HepG2 (cell line): ENCODE measurements around the gene CADM4. TPM values are rescaled to one million over a fixed set of nuclear protein-coding genes. Genes with fewer than 3 reads are reported as not detected.

ENCODE experiments used
- ATAC-seq: fragments of 200-7000 bp; cut with Tn5 transposase; 3 replicates; pipeline ENCODE4 v1.9.1; 2020; ENCODE audit warnings: mild to moderate bottlenecking, moderate library complexity
- BruUV-seq: library from RNA; stranded (reverse); fragments of 400-500 nt; replicated peaks from 2 replicates; lab custom pipeline; 2021; lab: Mats Ljungman, UMichigan
- CTCF ChIA-PET: fragments of 300-600 bp; formaldehyde crosslinking; extraction: SDS; loops from one replicate; lab custom pipeline; 2021; ENCODE audit warnings: low total read pairs, inconsistent platforms, low intra/inter-chr PET ratio; lab: Yijun Ruan, JAX
- POLR2A ChIA-PET: fragments of 350-600 bp; sonication (Branson Sonifier 250); formaldehyde crosslinking; loops from one replicate; lab custom pipeline; 2020; ENCODE audit warnings: antibody characterized with exemption, inconsistent platforms; lab: Yijun Ruan, JAX
- DNase-seq: peaks from one replicate; pipeline ENCODE4 v3.0.0-alpha.2; 2015; ENCODE audit warnings: low spot score
- FAIRE-seq: peaks from 3 replicates; lab custom pipeline; 2011; peaks lifted over from hg19 to GRCh38; lab: Jason Lieb, UNC
- H2AFZ ChIP-seq: one replicate; pipeline ENCODE4 v1.6.1; 2011; ENCODE audit warnings: low read length, inconsistent platforms
- H3K27ac ChIP-seq: fragments of 300-600 bp; 3 replicates; pipeline ENCODE4 v1.8.0; 2011; ENCODE audit warnings: mixed run types, mild to moderate bottlenecking, mixed read lengths, low read length, inconsistent platforms; ENCODE audit not compliant: insufficient read depth; ENCODE audit errors: extremely low read length
- H3K27me3 ChIP-seq, 2 experiments: fragments of 200-600 bp in 1 of 2; 2 replicates in 1 of 2; 3 replicates in 1 of 2; pipeline versions ENCODE4 v1.6.0 to v1.8.0; 2011; ENCODE audit warnings: low read length in 2 of 2, mild to moderate bottlenecking in 2 of 2, moderate library complexity in 2 of 2, inconsistent platforms in 1 of 2; ENCODE audit not compliant: insufficient read depth in 2 of 2, control insufficient read depth in 1 of 2
- H3K36me3 ChIP-seq, 2 experiments: fragments of 200-600 bp in 1 of 2; replicated peaks in 1 of 2; 2 replicates in 1 of 2; 3 replicates in 1 of 2; pipeline versions ENCODE4 v1.5.1 to v1.8.0; 2011; ENCODE audit warnings: low read length in 2 of 2, inconsistent platforms in 1 of 2; ENCODE audit not compliant: insufficient read depth in 2 of 2, control insufficient read depth in 1 of 2
- H3K4me1 ChIP-seq: 2 replicates; pipeline ENCODE4 v1.5.1; 2012; ENCODE audit warnings: low read length, inconsistent platforms; ENCODE audit not compliant: insufficient read depth
- H3K4me2 ChIP-seq: 2 replicates; pipeline ENCODE4 v1.6.0; 2011; ENCODE audit warnings: low read depth, low read length, inconsistent platforms
- H3K4me3 ChIP-seq, 3 experiments: fragments of 200-600 bp in 1 of 3; sonication (generic), shearing (Covaris generic) in 1 of 3; replicated peaks in 1 of 3; 2 replicates each; pipeline ENCODE4 v1.5.1; 2011 to 2016; ENCODE audit warnings: low read length in 3 of 3, inconsistent platforms in 2 of 3, low read depth in 2 of 3, mild to moderate bottlenecking in 2 of 3, control low read depth in 1 of 3, mixed read lengths in 1 of 3; ENCODE audit not compliant: insufficient read depth in 1 of 3
- H3K79me2 ChIP-seq: one replicate; pipeline ENCODE4 v1.6.1; 2011; ENCODE audit warnings: low read length, inconsistent platforms; ENCODE audit not compliant: insufficient read depth
- H3K9ac ChIP-seq: 2 replicates; pipeline ENCODE4 v1.6.0; 2011; ENCODE audit warnings: mild to moderate bottlenecking, low read depth, low read length, inconsistent platforms; ENCODE audit not compliant: insufficient read depth
- H3K9me3 ChIP-seq: 2 replicates; pipeline ENCODE4 v1.5.1; 2012; ENCODE audit warnings: mild to moderate bottlenecking, low read length
- H4K20me1 ChIP-seq: 2 replicates; pipeline ENCODE4 v1.6.0; 2011; ENCODE audit warnings: inconsistent platforms, mild to moderate bottlenecking, low read length, moderate library complexity; ENCODE audit not compliant: insufficient read depth
- AGO2 ChIP-seq: fragments of 200-400 bp; formaldehyde crosslinking; optimal IDR thresholded peaks from 2 replicates; pipeline ENCODE3; 2017; ENCODE audit warnings: mild to moderate bottlenecking, low read depth, low read length, moderate library complexity
- KLF15 ChIP-seq: sonication (generic); formaldehyde crosslinking; IDR thresholded peaks from 2 replicates; pipeline ENCODE4 v1.8.1; 2023; ENCODE audit warnings: borderline replicate concordance, mild to moderate bottlenecking, inconsistent platforms, missing genetic modification reagents, mixed read lengths
- SMAD9 ChIP-seq: sonication (generic); formaldehyde crosslinking; IDR thresholded peaks from 2 replicates; pipeline ENCODE4 v1.5.1; 2020; ENCODE audit warnings: mild to moderate bottlenecking, missing genetic modification reagents
- ZNF629 ChIP-seq: sonication (generic); formaldehyde crosslinking; conservative IDR thresholded peaks from 2 replicates; pipeline ENCODE4 v1.5.0; 2020; ENCODE audit warnings: missing genetic modification reagents
- WGBS: methylation state at CpG from one replicate; pipeline ENCODE4 v1.1.6; 2017; ENCODE audit warnings: low lambda C conversion rate; 5-methylcytosine and 5-hydroxymethylcytosine counted together
- in situ Hi-C: cut with HindIII; loops from 2 replicates; pipeline ENCODE4 v1.10.0; 2017; ENCODE audit warnings: low pct_unique_long_range_greater_than_20kb; ENCODE audit not compliant: extremely low pct_ligation_motif_present
- intact Hi-C: fragments of 100-400 bp; cut with micrococcal nuclease; formaldehyde crosslinking; loops from one replicate; pipeline ENCODE4 v1.10.0; 2022; ENCODE audit not compliant: unreplicated experiment
- polyA plus RNA-seq, 8 experiments: library from polyadenylated mRNA; depleted of rRNA in 3 of 8; stranded (reverse) in 7 of 8; unstranded in 1 of 8; fragments of >200 nt; fragmentation: Illumina TruSeq in 4 of 8; extraction: Trizol in 4 of 8; gene quantifications; 2 replicates each; pipeline versions ENCODE4 v1.2.1 to v1.2.3, GENCODE V29; 2011 to 2016; ENCODE audit warnings: low read depth in 4 of 8, missing spikeins in 1 of 8, mixed read lengths in 1 of 8; ENCODE audit not compliant: insufficient read depth in 1 of 8
- total RNA-seq, 5 experiments: library from RNA; depleted of rRNA; stranded (reverse); fragments of >200 nt; fragmentation: Illumina TruSeq; extraction: Trizol; gene quantifications; 2 replicates each; pipeline ENCODE4 v1.2.3, GENCODE V29; 2016; ENCODE audit warnings: low read depth in 1 of 5
- TF ChIP-seq, protein P1 (sequence below): sonication (generic); formaldehyde crosslinking; IDR thresholded peaks from 2 replicates; pipeline ENCODE4 v1.8.1; 2023; ENCODE audit warnings: mild to moderate bottlenecking, missing genetic modification reagents

Gene CADM4
- total and polyA plus RNA-seq, 2 of the 13 experiments (the other 11 are each of a cell fraction or from before 2014, with no cell fraction given), result 8.5 to 16.0 TPM

DNA sequence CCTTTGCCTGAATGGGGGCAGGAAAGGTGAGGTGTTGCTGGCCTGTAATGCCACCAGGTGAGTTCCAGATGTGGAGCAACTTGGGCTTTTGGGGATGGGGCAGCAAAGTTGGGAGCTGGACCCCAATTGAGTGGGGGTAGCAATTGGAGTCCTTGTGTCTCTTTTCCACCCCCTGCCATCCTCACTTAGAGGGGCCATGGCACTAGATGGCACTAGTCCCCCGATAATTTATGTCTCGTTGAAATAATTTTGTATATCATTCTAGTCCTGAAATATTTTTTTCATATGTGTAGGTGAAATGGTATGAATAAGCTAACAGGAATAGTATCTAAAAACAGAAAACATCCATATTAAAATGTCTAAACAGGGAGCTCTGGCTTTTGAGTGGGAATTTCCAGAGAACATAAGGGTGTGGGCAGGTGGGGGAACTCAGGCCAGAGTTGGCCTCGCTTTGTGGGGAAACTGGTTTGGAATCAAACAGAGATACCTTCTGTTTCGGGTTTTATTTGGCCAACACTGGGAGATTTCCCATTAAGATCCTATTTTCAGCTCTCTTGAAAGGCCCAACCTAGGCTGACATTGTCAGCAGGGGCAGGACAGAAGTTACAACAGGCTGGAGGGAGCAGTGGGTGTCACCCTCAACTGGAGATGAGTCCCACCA, 39.9 kb downstream of the CADM4 start:
- WGBS, result 94% methylated on average over 4 of the region's 4 CpGs
- no peaks in the 10 kb centered on the region for H3K9me3 ChIP-seq
- no peak for FAIRE-seq
- no peak for ATAC-seq
- peaks cover 11% of the 10 kb centered on the region for H3K4me1 ChIP-seq
- ChIA-PET POLR2A (no interaction called here), CTCF (no interaction called here)
- no peak for DNase-seq
- H3K27me3 ChIP-seq, result no peaks in the 10 kb centered on the region; a peak in 1 of 5 replicates
- BruUV-seq, result TSS peak; percentile 27
- H3K27ac ChIP-seq, result no peak overlapping the region
- H3K4me2 ChIP-seq, result no peak overlapping the region
- in situ Hi-C loops (loop anchor here (5.0 kb wide), 1 partner anchor 53 kb away; no protein-coding TSS in a partner anchor), intact Hi-C loops (loop anchor here (10.0 kb wide), 1 partner anchor 75 kb away; the partner anchor contains the start of gene ETHE1)
- H3K9ac ChIP-seq, result no peak overlapping the region
- H3K36me3 ChIP-seq, result peaks cover 5 to 28% of the 10 kb centered on the region in 2 experiments; a peak in 3 of 5 replicates
- H3K79me2 ChIP-seq, result peaks cover 22% of the 10 kb centered on the region
- H3K4me3 ChIP-seq, result no peak overlapping the region
- H4K20me1 ChIP-seq, result no peaks in the 10 kb centered on the region
- no peak overlapping the region for H2AFZ ChIP-seq
- TF ChIP-seq, protein P1, sequence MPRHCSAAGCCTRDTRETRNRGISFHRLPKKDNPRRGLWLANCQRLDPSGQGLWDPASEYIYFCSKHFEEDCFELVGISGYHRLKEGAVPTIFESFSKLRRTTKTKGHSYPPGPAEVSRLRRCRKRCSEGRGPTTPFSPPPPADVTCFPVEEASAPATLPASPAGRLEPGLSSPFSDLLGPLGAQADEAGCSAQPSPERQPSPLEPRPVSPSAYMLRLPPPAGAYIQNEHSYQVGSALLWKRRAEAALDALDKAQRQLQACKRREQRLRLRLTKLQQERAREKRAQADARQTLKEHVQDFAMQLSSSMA (CRISPR knock-in tag), result no peak
- no peak for TF ChIP-seq SMAD9 (CRISPR knock-in tag)

- Histone ChIP-seq H3K27me3 (no peaks in the 10 kb centered on the region; a peak in 1 of 5 replicates), H3K4me3 (no peak overlapping the region), H2AFZ (no peak overlapping the region), H3K9ac (no peak overlapping the region), H4K20me1 (peaks cover 2% of the 10 kb centered on the region; the same call in 1 of the 2 replicates), H3K27ac (no peak overlapping the region), H3K79me2 (peaks cover 27% of the 10 kb centered on the region), H3K36me3 (peaks cover 5 to 28% of the 10 kb centered on the region in 2 experiments; a peak in 4 of 5 replicates), H3K4me2 (no peak overlapping the region), H3K9me3 (no peaks in the 10 kb centered on the region), H3K4me1 (peaks cover 19% of the 10 kb centered on the region)
- in situ Hi-C loops, result loop anchor here (5.0 kb wide), 1 partner anchor 54 kb away; no protein-coding TSS in a partner anchor
- ATAC-seq (no peak), DNase-seq (no peak), FAIRE-seq (no peak)
- TF ChIP-seq KLF15 (CRISPR knock-in tag) (no peak), ZNF629 (CRISPR knock-in tag) (peak; percentile 81), AGO2 (peak; percentile 38)
- intact Hi-C loops, result loop anchor here (10.0 kb wide), 1 partner anchor 74 kb away; the partner anchor contains the start of gene ETHE1
- BruUV-seq, result no TSS peak
- ChIA-PET POLR2A (interaction anchor here (0.5 kb wide), 1 partner anchor 10 kb away, joined by 3 read pairs; no protein-coding TSS in a partner anchor), CTCF (no interaction called here)
- 97% methylated on average over 11 of the region's 19 CpGs for WGBS
These were observed 41.0 kb downstream of the CADM4 start for GRCh38 chr19:43598445-43599240.
